Measurements from ENCODE around the gene YAF2. TPM values are rescaled to one million over a fixed set of nuclear protein-coding genes. Genes with fewer than 3 reads are reported as not detected.
A peak's percentile ranks its signal among the peaks of the same experiment; 100 is the strongest.
"Not testable (repeated sequence)": the region's sequence is repeated elsewhere in the genome, so short reads cannot be mapped to it uniquely, and the experiment has no call there.

YAF2 gene
- total RNA-seq, 4 donors from 2014 or later: 22.7 to 55.4 (median 24.5) TPM

- H3K36me3 ChIP-seq: no peaks in the 10 kb centered on the region
- WGBS, 2 donors (ENCODE audit: low coverage in 1 of 2): 98 to 100% methylated on average over 1 of the region's 1 CpG
These were observed 21.3 kb downstream of the YAF2 start for GRCh38 chr12:42216737-42217136.

GRCh38 chr12:42215759-42216158 lies 22.3 kb downstream of the YAF2 start:
- H3K4me3 ChIP-seq; in situ Hi-C loops (cut with MboI; ENCODE audit: low pct_ligation_motif_present in 1 of 4, low pct_unique_long_range_greater_than_20kb in 1 of 4, low sequenced_read_pairs in 3 of 4); H3K27me3 ChIP-seq; H3K27ac ChIP-seq; H3K9me3 ChIP-seq; DNase-seq; intact Hi-C loops (cut with DNase I; ENCODE audit: low total_unique reads); H3K36me3 ChIP-seq: not testable (repeated sequence)
- H3K4me1 ChIP-seq: peaks cover 5 to 21% (median 9%) of the 10 kb centered on the region in 4 donors
- WGBS, 2 donors (ENCODE audit: low coverage in 1 of 2): 80 to 93% methylated on average over 1 to 4 of the region's 4 CpGs

More at GRCh38 chr12:42216737-42217136, 21.3 kb downstream of the YAF2 start:
- no peaks in the 10 kb centered on the region for H3K9me3 ChIP-seq
- H3K4me1 ChIP-seq: peaks cover 5 to 21% (median 9%) of the 10 kb centered on the region in 4 donors
- DNase-seq: no peak
- no peak for TF ChIP-seq CTCF (IDR thresholded peaks at IDR 0.05)
- TF ChIP-seq EP300 (IDR thresholded peaks at IDR 0.05; ENCODE audit: low read depth): no peak
- no peak for TF ChIP-seq POLR2A (IDR thresholded peaks at IDR 0.05)
- TF ChIP-seq POLR2AphosphoS5 (IDR thresholded peaks at IDR 0.05): no peak
- no peak overlapping the region for H3K4me3 ChIP-seq
- intact Hi-C loops (cut with DNase I; ENCODE audit: low total_unique reads) (no loop called here), in situ Hi-C loops (cut with MboI; ENCODE audit: low pct_ligation_motif_present in 1 of 4, low pct_unique_long_range_greater_than_20kb in 1 of 4, low sequenced_read_pairs in 3 of 4) (no loop called here)
- no peak overlapping the region for H3K27ac ChIP-seq
- H3K27me3 ChIP-seq: no peaks in the 10 kb centered on the region

- in situ Hi-C loops (cut with MboI; ENCODE audit: low pct_ligation_motif_present in 1 of 4, low pct_unique_long_range_greater_than_20kb in 1 of 4, low sequenced_read_pairs in 3 of 4) (no loop called here), intact Hi-C loops (cut with DNase I; ENCODE audit: low total_unique reads) (no loop called here)
- H3K27ac ChIP-seq: no peak overlapping the region
- H3K4me3 ChIP-seq: no peak overlapping the region
- no peak for TF ChIP-seq POLR2AphosphoS5 (IDR thresholded peaks at IDR 0.05)
- no peak for TF ChIP-seq POLR2A (IDR thresholded peaks at IDR 0.05)
- no peak for TF ChIP-seq EP300 (IDR thresholded peaks at IDR 0.05; ENCODE audit: low read depth)
- TF ChIP-seq CTCF (IDR thresholded peaks at IDR 0.05): no peak
- no peaks in the 10 kb centered on the region for H3K9me3 ChIP-seq
- DNase-seq: peak; percentile 12
- peaks cover 5 to 21% (median 9%) of the 10 kb centered on the region in 4 donors for H3K4me1 ChIP-seq
- H3K27me3 ChIP-seq: no peaks in the 10 kb centered on the region
- peaks cover 0 to 10% (median 2%) of the 10 kb centered on the region in 4 donors for H3K36me3 ChIP-seq
- WGBS, 2 donors (ENCODE audit: low coverage in 1 of 2): 30 to 52% methylated on average over 2 of the region's 2 CpGs
These were observed 24.1 kb downstream of the YAF2 start for GRCh38 chr12:42213954-42214426.

GRCh38 chr12:42213023-42213422 lies 25.0 kb downstream of the YAF2 start:
- peaks cover 0 to 10% (median 2%) of the 10 kb centered on the region in 4 donors for H3K36me3 ChIP-seq
- TF ChIP-seq POLR2AphosphoS5 (IDR thresholded peaks at IDR 0.05) (no peak), EP300 (IDR thresholded peaks at IDR 0.05; ENCODE audit: low read depth) (no peak), POLR2A (IDR thresholded peaks at IDR 0.05) (no peak), CTCF (IDR thresholded peaks at IDR 0.05) (no peak)
- H3K9me3 ChIP-seq: no peaks in the 10 kb centered on the region
- H3K4me1 ChIP-seq: peaks cover 5 to 21% (median 9%) of the 10 kb centered on the region in 4 donors
- H3K4me3 ChIP-seq: no peak overlapping the region
- in situ Hi-C loops (cut with MboI; ENCODE audit: low pct_ligation_motif_present in 1 of 4, low pct_unique_long_range_greater_than_20kb in 1 of 4, low sequenced_read_pairs in 3 of 4) (no loop called here), intact Hi-C loops (cut with DNase I; ENCODE audit: low total_unique reads) (no loop called here)
- no peak overlapping the region for H3K27ac ChIP-seq
- no peaks in the 10 kb centered on the region for H3K27me3 ChIP-seq
- peak; percentile 25 for DNase-seq
- WGBS, 2 donors (ENCODE audit: low coverage in 1 of 2): 44 to 90% methylated on average over 2 of the region's 2 CpGs

- no peak overlapping the region for H3K4me3 ChIP-seq
- no peaks in the 10 kb centered on the region for H3K9me3 ChIP-seq
- peaks cover 0 to 12% (median 3%) of the 10 kb centered on the region in 4 donors for H3K4me1 ChIP-seq
- in situ Hi-C loops (cut with MboI; ENCODE audit: low pct_ligation_motif_present in 1 of 4, low pct_unique_long_range_greater_than_20kb in 1 of 4, low sequenced_read_pairs in 3 of 4): no loop called here
- no peak for TF ChIP-seq EP300 (IDR thresholded peaks at IDR 0.05; ENCODE audit: low read depth)
- no peak for TF ChIP-seq CTCF (IDR thresholded peaks at IDR 0.05)
- TF ChIP-seq POLR2AphosphoS5 (IDR thresholded peaks at IDR 0.05): no peak
- no peak for TF ChIP-seq POLR2A (IDR thresholded peaks at IDR 0.05)
- intact Hi-C loops (cut with DNase I; ENCODE audit: low total_unique reads): no loop called here
- peaks cover 0 to 10% (median 2%) of the 10 kb centered on the region in 4 donors for H3K36me3 ChIP-seq
- H3K27me3 ChIP-seq: no peaks in the 10 kb centered on the region
- H3K27ac ChIP-seq: no peak overlapping the region
- DNase-seq: no peak
- 92% methylated on average over 2 of the region's 2 CpGs for WGBS, 2 donors (ENCODE audit: low coverage in 1 of 2)
These were observed 29.5 kb downstream of the YAF2 start for GRCh38 chr12:42208574-42208973.

All from transverse colon (tissue), 4 donors.